Heart left ventricle (tissue), 13 donors: ENCODE measurements around the gene LSM12.

ENCODE experiments used
- POLR2A ChIP-seq, 2 donors: fragments of 450-650 bp; IDR thresholded peaks; one replicate each; pipeline ENCODE4 v1.6.1; 2017; ENCODE audit warnings: antibody characterized with exemption in 2 of 2, mild to moderate bottlenecking in 2 of 2, moderate library complexity in 2 of 2
- TF ChIP-seq, protein P1 (sequence below), 12 donors: fragments of 200-600 bp; sonication (generic) in 4 of 12; IDR thresholded peaks; one replicate each; pipeline versions ENCODE4 v1.5.0 to v1.8.0; 2018 to 2022; ENCODE audit warnings: antibody characterized with exemption in 12 of 12, mild to moderate bottlenecking in 5 of 12
- donor health status: ischemic (EF 13 %, LVEDD 7.1; RV severe dilation, severe dysfunction).
- donor health status: DM: no; HTN: yes; CAD: no.
- donor health status: DM: no; HTN: no; CAD: no.
- donor health status: ischemic (EF 25% LVEDD 6.9; RV normal size, moderate dysfunction).
- donor health status: ischemic (EF 25% LVEDD 5.7; RV mildly dilated, moderate dysfunction).
- donor health status: ischemic (EF 35%, LVEDD 5.7; RV mildly dilated, moderate dysfunction).
- donor health status: nonischemic (EF 11% LVEDD 7.7; RV severe dilation, severe dysfunction).
- donor health status: DM: yes; HTN: yes; CAD: no.
- donor health status: PGD.
- donor health status: ischemic (EF 29% LVEDD 5.4; RV normal size, mild dysfunction).
- donor health status: nonischemic (EF 23%, LVEDD 6.1; RV moderate dilation, normal function).

DNA sequence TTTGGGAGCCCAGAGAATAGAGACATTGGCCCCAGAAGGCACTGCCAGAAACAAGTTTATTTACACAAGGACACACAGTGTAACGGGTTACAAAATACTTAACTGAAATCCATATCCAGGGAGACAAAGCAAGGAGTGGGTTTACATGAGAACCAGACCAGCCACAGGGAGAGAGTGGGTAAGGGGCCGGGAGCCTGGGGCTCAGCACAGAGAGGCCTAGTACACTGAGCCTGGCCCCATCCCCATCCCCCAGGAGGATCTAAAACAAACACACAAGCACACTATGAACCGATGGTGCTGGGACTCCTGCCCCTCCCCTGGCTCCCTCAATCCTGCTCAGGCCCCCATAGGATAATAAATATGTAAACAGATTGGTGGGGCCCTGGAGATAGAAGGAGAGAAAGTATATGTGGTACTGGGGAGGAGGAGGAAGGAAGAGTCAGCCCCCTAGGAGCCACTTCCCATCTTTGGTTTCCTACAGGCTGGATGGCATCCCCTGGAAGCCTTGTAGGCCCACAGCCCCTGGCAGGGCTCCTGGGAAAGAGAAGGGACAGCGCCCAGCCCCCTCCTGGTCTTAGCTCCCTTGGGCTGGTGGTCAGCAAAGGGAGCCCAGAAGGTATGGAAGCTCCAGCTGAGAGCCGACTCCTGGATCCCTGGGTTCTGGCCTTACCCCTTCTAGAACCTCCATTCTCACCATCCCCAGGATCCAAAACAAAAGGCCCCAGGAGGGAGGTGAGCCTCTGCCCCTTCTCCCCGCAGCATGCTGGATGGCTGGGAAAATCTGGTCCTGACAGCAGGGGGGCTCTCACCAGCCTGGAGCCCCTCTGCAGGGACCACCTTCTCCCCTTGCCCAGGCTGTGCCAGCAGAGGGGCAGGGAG, 10.5 kb upstream of the LSM12 start:
- TF ChIP-seq, protein P1, sequence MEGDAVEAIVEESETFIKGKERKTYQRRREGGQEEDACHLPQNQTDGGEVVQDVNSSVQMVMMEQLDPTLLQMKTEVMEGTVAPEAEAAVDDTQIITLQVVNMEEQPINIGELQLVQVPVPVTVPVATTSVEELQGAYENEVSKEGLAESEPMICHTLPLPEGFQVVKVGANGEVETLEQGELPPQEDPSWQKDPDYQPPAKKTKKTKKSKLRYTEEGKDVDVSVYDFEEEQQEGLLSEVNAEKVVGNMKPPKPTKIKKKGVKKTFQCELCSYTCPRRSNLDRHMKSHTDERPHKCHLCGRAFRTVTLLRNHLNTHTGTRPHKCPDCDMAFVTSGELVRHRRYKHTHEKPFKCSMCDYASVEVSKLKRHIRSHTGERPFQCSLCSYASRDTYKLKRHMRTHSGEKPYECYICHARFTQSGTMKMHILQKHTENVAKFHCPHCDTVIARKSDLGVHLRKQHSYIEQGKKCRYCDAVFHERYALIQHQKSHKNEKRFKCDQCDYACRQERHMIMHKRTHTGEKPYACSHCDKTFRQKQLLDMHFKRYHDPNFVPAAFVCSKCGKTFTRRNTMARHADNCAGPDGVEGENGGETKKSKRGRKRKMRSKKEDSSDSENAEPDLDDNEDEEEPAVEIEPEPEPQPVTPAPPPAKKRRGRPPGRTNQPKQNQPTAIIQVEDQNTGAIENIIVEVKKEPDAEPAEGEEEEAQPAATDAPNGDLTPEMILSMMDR (IDR thresholded peaks at IDR 0.05): no peak
- TF ChIP-seq POLR2A (IDR thresholded peaks at IDR 0.05): no peak
